ENCODE measurements around the gene PTGS2.

The PTGS2 gene

DNA sequence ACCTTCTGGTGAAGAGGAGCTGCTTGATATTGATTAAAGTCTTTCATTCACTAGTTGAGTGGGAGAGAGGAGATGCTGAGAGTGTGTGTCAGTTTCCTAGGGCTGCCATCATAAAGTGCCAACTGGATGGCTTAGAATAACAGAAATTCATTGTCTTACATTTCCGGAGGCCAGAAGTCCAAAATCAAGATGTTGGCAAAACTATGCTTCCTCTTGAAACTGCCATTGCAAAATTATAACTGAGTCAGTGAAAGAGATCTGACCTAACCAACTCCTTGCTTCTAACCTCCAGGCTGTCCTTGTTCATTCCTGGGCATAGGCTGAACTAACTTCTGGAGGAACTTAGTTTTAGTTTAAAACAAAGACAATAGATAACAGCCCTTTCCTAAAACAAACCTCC lies 47.1 kb downstream of the PTGS2 start:
- Histone ChIP-seq H3K36me3 (no peaks in the 10 kb centered on the region), H3K4me2 (peak overlapping the region in 2 of 11 experiments; percentile 26 to 57; a peak in 3 of 22 replicates), H3K9ac (no peak overlapping the region), H3K27me3 (no peaks in the 10 kb centered on the region), H3K27ac (peak overlapping the region in 1 of 11 experiments; percentile 26; a peak in 1 of 22 replicates), H3K4me3 (no peak overlapping the region), H3K9me3 (replicated peaks in 1 of 11) (peaks cover 0 to 11% (median 0%) of the 10 kb centered on the region in 11 experiments; a peak in 1 of 22 replicates), H3K4me1 (peaks cover 0 to 28% (median 0%) of the 10 kb centered on the region in 10 experiments; a peak in 5 of 20 replicates), H4K20me1 (no peaks in the 10 kb centered on the region)
- no peak for TF ChIP-seq Cebpa-rat (IDR thresholded peaks at IDR 0.05)

DNA sequence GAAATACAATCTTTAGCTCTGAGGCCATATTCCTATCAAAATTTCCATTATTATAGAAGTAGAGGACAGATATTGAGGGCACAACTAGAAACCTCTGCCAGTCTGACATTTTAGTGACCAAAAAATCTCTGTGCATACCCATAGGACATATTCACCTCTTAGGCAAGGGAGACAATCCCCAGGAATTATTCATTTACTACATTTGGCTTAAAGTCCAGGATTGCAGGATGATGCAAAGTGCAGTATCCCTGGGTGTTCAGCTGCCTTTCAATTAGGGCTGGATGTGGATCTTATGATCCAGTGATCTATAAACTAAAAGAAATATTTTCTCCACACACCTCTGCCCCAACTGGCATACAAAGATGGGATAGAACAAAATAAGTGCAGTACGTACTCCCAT lies 50.9 kb downstream of the PTGS2 start:
- Histone ChIP-seq H3K27me3 (no peaks in the 10 kb centered on the region), H4K20me1 (no peaks in the 10 kb centered on the region), H3K4me1 (peaks cover 0 to 50% (median 5%) of the 10 kb centered on the region in 10 experiments; a peak in 8 of 20 replicates), H3K36me3 (no peaks in the 10 kb centered on the region), H3K4me3 (no peak overlapping the region), H3K9me3 (replicated peaks in 1 of 11) (peaks cover 0 to 11% (median 0%) of the 10 kb centered on the region in 11 experiments; a peak in 1 of 22 replicates), H3K9ac (no peak overlapping the region), H3K27ac (no peak overlapping the region), H3K4me2 (no peak overlapping the region)
- no peak for TF ChIP-seq Cebpa-rat (IDR thresholded peaks at IDR 0.05)

DNA sequence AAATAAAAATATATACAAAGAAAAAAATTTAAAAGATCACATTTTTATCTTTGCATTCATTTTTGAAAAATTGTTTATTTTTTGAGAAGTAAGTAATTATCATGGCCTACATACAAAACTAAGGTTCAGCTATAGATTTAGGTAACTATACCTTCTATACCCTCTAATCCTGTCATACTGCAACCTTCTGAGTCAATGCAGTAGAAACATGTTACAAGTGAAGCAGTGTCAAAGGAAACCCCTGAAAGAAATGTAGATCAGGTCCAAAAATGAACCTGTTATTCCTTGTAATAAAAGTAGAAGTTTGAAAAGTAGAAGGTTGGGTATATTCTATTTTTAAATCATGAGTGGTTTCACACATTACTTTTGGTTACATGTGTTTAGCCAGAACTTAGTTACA lies 51.3 kb downstream of the PTGS2 start:
- H4K20me1 ChIP-seq, result no peaks in the 10 kb centered on the region
- H3K9ac ChIP-seq, result no peak overlapping the region
- no peak overlapping the region for H3K27ac ChIP-seq
- no peak for TF ChIP-seq Cebpa-rat (IDR thresholded peaks at IDR 0.05)
- peaks cover 0 to 11% (median 0%) of the 10 kb centered on the region in 11 experiments; a peak in 1 of 22 replicates for H3K9me3 ChIP-seq (replicated peaks in 1 of 11)
- H3K27me3 ChIP-seq, result no peaks in the 10 kb centered on the region
- H3K4me1 ChIP-seq, result peaks cover 0 to 50% (median 5%) of the 10 kb centered on the region in 10 experiments; a peak in 9 of 20 replicates
- no peak overlapping the region for H3K4me3 ChIP-seq
- H3K36me3 ChIP-seq, result no peaks in the 10 kb centered on the region
- H3K4me2 ChIP-seq, result no peak overlapping the region

DNA sequence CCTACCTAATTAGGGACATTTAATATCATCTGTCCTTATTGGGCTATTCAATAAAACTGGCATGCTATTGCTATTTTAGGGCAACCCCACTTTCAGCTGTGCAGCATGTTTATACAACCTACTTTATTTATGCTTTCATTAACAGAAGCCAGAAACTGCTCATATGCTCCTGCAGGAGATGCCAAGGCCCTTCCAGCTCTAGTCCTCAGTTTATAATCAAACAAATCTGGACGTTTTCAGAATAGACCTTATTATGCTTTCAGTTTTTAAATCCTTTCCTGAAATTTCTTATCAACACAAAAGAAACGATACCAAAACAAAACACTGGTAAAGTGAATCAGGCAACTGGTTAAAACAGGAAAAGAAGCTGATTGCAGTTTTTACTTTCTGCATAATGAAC lies 53.2 kb downstream of the PTGS2 start:
- TF ChIP-seq Cebpa-rat (IDR thresholded peaks at IDR 0.05), result no peak
- Histone ChIP-seq H3K9ac (peak overlapping the region in 1 of 11 experiments; percentile 16; a peak in 1 of 22 replicates), H3K4me3 (no peak overlapping the region), H3K4me1 (peaks cover 0 to 48% (median 17%) of the 10 kb centered on the region in 10 experiments; a peak in 13 of 20 replicates), H4K20me1 (no peaks in the 10 kb centered on the region), H3K27me3 (no peaks in the 10 kb centered on the region), H3K36me3 (no peaks in the 10 kb centered on the region), H3K9me3 (replicated peaks in 1 of 11) (peaks cover 0 to 14% (median 0%) of the 10 kb centered on the region in 11 experiments; a peak in 2 of 22 replicates), H3K4me2 (peak overlapping the region in 4 of 11 experiments; percentile 22 to 73 (median 42); a peak in 5 of 22 replicates), H3K27ac (peak overlapping the region in 5 of 11 experiments; percentile 28 to 83 (median 59); a peak in 7 of 22 replicates)

DNA sequence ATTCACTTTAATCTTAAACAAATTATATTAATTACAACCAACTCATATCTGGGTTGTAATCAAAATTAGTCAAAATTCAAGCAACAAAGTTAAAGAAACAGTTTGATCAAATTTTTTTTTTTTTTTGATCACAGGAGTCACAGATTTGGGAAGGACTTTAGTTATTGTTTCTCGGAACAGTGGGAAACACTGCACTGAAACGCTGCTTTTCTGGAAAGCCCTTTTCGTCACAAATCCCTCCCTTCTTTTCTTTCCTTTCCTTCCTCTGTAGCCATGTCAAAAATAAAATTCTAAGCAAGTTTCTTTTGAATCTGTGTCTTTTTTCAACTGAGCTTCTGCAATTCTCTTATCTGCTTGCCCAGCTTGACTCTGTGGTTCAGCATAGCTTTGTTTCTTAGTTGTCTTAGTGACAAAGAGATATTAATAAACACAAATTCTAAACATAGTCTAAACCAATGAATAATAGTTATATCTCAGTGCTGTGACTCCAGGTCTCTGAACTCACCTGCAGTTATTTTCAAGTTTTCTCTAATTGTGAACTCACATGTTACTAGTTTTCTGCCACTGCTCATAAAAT lies 53.8 kb downstream of the PTGS2 start:
- no peak for TF ChIP-seq Cebpa-rat (IDR thresholded peaks at IDR 0.05)
- H3K4me3 ChIP-seq, result no peak overlapping the region
- H3K36me3 ChIP-seq, result no peaks in the 10 kb centered on the region
- peaks cover 0 to 14% (median 0%) of the 10 kb centered on the region in 11 experiments; a peak in 2 of 22 replicates for H3K9me3 ChIP-seq (replicated peaks in 1 of 11)
- peaks cover 0 to 52% (median 20%) of the 10 kb centered on the region in 10 experiments; a peak in 14 of 20 replicates for H3K4me1 ChIP-seq
- peak overlapping the region in 8 of 11 experiments; percentile 23 to 83 (median 54); a peak in 13 of 22 replicates for H3K27ac ChIP-seq
- no peaks in the 10 kb centered on the region for H3K27me3 ChIP-seq
- H4K20me1 ChIP-seq, result no peaks in the 10 kb centered on the region
- peak overlapping the region in 4 of 11 experiments; percentile 1 to 64 (median 38); a peak in 4 of 22 replicates for H3K9ac ChIP-seq
- H3K4me2 ChIP-seq, result peak overlapping the region in 4 of 11 experiments; percentile 22 to 73 (median 42); a peak in 6 of 22 replicates

DNA sequence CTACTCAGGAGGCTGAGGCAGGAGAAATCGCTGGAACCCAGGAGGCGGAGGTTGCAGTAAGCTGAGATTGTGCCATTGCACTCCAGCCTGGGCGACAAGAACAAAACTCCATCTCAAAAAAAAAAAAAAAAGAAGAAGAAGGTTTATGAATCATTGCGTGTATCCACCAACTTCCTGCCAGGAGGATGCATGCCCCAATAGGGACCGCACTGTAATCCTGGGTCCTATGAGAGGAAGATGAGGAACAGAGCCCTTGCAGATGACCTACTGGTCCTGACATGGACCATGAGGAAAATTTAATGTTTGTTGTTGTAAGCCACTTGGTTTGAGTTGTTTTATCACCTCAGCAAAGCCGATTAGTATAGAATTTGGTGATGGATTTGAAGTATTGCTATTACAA lies 56.7 kb downstream of the PTGS2 start:
- TF ChIP-seq Cebpa-rat (IDR thresholded peaks at IDR 0.05), result no peak
- H3K4me1 ChIP-seq, result peaks cover 4 to 69% (median 48%) of the 10 kb centered on the region in 10 experiments; a peak in 18 of 20 replicates
- H3K36me3 ChIP-seq, result no peaks in the 10 kb centered on the region; a peak in 1 of 22 replicates
- no peaks in the 10 kb centered on the region for H4K20me1 ChIP-seq
- no peak overlapping the region for H3K9ac ChIP-seq
- peak overlapping the region in 6 of 11 experiments; percentile 6 to 94 (median 44); a peak in 6 of 22 replicates for H3K27ac ChIP-seq
- no peaks in the 10 kb centered on the region for H3K27me3 ChIP-seq
- H3K4me2 ChIP-seq, result peak overlapping the region in 7 of 11 experiments; percentile 14 to 63 (median 50); a peak in 12 of 22 replicates
- peaks cover 0 to 25% (median 0%) of the 10 kb centered on the region in 11 experiments; a peak in 4 of 22 replicates for H3K9me3 ChIP-seq (replicated peaks in 1 of 11)
- no peak overlapping the region for H3K4me3 ChIP-seq
